Activated CD4-positive, alpha-beta T cell treated with anti-CD3 and anti-CD28 coated beads, Interleukin-2, Interleukin-6, amounts not matched to agents 100 ng/mL and 50 ng/mL, durations not matched to agents 16 hours and 8 hours (primary cell): ENCODE results near the gene RPS6KA2.

ENCODE experiments used
- DNase-seq: peaks from one replicate; pipeline ENCODE4 v3.0.0-alpha.2; 2020

The RPS6KA2 gene

DNA sequence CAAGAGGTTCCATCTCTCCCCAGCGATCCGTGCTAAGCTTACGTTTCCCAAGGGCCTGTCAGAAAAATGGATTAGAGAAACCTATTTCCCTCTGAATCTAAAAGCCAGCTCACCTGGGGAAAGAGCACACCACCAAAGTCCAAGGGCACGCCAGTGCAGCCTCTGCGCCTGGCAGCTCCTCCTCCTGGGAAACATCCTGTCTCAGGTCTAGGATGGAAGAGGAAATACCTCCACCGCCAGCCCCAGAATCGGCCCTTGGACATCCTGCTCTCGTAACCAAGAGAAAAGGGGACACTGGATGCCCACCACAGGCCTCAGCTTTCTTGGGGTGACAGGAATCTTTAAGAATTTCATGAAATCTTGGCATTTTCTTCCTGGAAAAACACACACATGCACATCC, 59.2 kb downstream of the RPS6KA2 start:
- DNase-seq = no peak

DNA sequence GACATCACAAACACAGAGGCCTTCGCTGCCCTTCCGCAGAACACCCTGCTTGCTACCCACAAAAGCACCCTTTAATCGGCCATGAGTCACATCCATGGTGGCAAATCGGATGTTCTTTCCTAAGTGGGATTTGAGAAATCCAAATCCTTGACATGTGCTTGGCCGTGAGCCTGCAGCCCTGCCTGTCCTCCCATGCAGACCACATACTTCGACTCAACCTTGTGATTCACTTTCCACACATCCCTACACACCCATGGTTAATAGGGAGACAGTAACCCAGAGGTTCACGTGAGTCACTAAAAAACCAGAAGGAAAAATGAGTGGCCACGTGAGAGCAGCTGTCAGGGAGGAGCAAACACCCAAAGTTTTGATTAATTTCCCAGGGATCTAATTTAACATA, 59.9 kb downstream of the RPS6KA2 start:
- DNase-seq = no peak

DNA sequence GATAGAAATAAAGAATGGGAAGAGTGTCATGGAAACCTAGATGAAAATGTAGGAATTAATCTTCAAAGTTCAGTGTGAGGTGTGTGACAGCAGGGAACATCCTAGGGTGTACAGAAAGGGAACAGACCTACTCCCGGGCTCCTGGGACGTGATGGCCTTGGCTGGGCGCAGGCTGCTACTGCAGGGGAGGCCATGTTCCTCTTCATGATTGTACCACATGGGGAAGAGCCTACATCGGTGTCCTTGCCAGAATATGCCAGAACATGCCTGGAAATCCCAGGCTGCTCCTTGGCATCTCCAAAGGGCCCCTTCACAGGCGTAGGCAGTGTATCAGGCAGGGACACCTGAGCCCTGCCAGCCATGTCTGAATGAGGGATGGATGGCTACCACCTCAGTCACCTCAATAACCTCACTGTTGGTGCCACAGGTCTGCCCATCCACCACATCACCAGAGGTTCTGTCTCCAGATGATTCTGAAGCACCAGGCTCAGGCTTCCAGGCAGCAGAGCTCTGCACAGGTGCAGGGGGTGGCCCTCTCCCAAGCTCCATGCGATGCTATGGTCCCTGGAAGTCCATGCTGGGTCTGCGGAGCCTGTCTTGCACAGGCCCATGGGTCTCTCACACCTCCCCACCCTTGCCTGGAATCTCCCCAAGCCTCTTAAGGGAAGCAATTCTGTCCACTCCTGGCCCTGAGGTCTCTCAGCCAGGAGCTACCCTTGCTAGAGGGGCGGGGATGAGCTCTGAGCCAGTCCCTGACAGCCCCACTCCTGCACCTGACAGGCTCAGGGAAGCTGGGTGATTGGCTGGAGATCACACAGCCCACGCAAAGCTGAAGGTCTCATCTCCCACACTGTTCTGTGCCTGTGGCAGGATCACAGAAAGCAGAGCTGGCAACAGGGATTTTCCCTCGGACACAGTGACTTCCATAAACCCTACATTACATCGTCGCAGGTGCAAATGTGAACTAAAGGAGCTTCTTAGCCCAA, 60.7 kb downstream of the RPS6KA2 start:
- DNase-seq = no peak

DNA sequence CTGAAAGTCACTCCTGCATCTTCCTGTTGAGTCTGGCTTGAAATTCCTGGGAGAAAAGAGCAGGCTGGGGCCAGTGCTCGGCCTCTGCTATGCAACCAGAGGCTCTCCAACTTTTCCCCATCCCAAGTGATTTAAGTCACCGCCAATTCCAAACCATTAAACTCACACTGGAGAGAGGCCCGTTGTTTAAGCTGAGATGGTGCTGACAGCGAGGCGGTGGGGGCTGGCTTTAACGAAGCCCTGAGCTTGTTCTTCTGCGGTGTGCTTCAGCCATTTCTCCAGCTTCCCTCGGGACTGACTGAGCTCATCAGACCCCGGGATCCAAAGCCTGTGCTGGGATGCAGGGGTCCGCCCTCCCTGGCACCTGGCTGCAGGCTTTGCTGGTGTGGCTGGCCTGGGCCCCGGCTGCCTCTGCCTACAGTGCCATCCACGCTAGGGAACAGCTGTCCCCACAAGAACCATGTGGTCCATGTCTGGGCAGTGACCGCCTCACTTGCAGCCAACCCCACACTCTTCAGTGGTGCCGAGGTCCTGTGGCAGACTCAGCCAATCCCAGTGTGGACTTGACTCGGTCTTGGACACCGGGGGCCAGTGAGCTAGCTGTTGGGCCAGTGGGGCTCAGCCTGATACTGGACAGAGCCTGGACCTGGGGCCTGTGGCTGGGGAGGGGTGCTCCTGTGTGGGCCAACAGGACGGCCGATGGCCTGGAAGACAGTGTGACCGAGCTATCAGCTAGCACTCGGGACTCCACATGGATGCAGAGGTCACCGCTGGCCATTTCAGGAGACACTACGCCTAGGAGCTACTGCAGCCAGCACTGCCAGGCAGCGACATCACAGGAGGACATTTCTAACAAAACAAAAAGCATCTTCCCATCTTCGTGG, 61.7 kb downstream of the RPS6KA2 start:
- no peak for DNase-seq

DNA sequence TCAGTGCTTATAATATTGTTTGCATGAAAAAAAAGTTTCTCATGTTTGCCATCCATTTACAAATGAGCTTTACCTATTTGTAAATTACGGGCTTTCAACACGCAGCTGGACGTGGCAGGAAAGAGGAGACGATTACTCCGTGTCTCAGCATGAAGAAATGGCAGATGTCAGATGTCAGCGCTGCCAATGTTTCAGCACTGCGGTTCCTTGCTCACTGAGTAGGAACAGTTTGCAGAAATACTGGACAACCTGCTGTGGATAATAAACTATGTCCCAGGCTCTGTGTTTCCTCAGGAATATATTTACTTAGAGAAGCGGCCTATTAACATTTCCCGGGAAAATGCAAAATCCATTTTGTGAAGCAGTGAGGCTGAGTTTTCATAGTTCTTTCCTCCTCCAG, 63.2 kb downstream of the RPS6KA2 start:
- DNase-seq = no peak

DNA sequence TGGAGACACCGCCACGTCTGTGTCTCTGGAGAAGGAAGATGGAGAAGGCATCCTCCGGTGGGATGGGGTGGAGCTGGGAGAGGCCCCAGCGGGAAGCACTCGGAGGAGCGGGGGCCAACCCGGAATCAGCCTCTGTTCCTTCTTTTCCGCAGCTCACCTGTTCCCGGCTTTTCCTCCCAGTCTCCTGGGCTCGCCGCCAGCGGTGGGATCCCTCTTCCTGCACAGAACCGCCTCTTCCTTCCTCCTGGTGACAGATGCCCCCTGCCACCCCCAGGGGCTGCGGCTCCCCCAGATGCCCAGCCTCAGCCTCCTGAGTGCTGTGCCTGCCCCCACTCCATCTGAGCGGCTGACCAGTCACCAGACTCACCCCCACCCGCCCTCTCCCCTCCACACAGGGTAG, 63.9 kb downstream of the RPS6KA2 start:
- DNase-seq = no peak

DNA sequence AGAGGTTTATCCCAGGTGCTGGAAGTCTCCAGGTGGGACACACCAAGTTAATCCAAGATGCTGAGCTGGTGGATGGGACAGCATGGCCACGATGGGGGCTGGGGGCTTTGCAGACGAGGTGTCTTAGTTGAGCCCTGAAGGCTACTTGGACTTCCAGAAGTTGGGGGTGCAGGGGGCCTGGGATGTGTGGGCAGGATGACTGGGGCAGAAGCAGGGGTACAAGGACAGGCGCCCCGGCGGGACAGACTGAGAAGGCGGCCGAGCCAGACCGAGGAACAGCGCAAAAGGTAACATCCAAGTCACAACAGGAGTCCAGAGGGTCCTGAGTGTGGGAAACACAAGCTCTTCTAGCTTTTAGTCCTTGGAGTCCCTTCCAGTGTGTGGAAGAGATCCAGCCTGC, 64.3 kb downstream of the RPS6KA2 start:
- no peak for DNase-seq

DNA sequence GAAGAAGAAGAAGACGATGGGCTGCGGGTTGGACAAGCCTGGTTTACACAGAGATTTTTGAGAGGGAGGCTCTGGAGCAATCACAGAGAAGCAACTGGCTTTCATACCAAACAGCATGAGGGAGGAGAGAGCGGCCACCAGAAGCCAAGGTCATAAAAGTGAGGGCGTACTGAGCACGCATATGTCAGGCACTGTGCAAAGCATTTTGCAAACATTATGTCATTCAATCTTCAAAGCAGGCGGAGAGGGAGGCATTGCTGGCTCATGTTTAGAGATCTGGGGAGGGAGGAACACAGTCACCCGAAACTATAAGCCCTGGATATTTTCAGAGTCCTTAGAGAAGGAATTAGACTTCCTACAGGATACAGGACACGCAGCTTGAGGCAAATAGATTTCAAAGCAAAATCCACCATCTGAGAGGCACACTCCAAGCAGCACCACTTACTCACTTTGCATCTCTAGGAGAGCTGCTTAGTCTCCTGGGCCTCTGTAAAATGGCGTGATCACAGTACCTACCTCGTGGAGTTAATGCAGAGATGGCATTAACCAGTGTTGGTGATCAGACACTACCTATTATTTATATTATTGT, 65.2 kb downstream of the RPS6KA2 start:
- no peak for DNase-seq

DNA sequence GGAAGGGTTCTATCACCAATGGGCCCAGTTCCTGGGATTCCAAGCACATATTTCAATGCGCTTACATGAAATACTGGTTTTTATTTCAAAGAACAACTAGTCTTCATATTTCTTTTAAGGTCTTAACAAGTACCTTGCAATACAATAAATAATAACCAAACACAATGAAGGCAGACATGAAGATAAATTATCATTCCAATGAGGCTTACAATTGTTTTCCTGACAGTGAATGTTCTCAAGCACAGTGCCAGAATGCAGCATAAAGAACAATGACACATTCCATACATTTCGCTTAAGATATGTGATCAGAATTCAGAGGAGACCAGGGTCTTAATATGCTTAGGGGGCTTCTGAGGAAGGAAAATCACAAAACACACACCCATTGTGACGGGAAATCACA, 66.8 kb downstream of the RPS6KA2 start:
- no peak for DNase-seq

DNA sequence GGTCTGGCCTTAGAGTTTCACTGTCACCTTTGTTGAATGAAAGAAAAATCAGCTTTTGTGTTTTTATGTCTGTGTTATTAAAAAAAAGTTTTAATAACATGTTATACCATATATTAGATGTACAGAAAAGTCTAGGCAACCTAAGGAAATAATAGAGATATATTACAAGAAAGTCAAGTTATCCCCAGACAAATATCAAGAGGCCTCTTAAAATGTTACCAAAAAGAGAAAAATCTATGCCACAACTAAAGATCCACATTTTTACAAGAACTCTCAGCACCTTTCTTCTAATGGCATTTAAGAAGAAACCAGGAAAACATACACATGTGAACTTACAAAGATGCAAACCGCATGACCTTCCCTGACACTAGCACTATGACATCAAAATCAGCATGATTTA, 67.4 kb downstream of the RPS6KA2 start:
- DNase-seq = no peak

DNA sequence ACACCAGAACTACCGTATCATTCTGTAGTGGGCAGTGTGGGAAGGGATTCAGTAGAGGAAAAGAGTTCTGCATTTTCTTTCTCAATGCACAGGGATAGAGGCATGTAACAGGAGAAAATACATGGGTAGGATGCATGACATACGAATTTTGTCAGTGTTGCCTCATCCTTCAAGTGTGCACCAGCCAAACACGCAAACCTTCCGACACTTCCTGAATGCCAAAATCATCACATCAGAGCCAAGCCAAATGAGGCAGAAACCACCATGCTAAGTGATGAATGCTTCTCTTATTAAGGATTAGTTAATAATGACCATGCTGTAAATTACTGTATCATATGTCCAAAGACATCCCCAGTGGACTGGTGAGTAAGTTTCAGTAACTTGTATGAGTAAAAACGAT, 67.8 kb downstream of the RPS6KA2 start:
- DNase-seq = no peak

DNA sequence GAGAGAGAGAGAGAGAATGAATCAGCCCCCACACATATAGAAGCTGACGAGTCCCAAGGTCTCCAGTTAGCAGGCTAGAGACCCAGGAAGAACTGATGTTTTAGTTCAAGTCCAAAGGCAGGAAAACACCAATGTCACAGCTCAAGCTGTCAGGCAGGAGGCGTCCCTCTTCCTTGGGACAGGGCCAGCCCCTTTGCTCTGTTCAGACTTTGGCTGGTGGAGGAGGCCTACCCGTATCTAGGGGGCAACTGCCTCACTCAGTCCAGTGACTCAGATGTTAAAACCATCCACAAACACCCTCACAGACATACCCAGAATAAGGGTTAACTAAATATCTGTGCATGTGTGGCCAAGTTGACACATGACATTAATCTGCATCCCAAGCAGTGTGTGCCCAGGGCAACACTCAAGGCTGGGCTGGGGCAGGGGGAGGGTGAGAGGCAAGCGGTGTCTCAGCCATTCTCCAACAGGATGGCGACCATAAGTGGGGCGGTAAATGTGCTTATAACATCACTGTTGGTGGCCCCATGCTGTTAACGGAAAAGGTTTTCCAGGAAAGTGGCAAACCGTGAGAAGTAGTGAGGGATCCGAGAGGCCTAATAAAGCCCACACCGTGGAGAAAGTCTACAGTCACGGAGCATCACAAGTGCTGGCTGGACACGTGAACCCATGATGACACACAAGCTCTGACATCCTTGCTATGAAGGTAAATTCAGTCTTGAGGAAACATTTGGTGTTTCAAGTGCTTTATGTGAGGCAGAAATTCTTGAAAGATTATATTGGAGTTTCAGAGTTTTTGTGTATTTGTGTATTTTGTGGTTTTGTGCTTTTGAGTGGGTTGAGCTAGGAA, 68.7 kb downstream of the RPS6KA2 start:
- DNase-seq = no peak

DNA sequence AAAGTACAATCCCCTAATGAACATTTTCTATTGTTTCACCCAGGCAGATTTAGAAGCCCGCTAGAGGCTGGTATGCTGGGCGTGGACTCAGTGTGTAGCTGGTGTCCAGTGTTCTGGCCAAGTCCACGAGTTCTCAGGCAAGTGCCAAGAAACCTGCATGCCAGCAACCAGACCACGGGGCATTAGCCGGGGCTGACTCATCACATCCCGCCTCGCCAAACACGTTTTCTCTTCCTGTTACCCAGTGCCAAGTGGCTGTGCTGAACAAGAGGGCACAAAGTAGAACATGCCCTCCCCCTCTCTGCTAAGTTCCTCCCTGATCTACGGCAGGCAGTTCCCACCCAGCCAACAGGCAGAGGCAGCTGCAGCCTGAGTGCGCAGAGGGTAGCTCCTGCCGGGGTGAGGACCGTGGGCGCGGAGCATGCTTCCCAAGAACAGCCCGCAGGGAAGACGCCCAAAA, 70.2 kb downstream of the RPS6KA2 start:
- DNase-seq = peak; percentile 11

DNA sequence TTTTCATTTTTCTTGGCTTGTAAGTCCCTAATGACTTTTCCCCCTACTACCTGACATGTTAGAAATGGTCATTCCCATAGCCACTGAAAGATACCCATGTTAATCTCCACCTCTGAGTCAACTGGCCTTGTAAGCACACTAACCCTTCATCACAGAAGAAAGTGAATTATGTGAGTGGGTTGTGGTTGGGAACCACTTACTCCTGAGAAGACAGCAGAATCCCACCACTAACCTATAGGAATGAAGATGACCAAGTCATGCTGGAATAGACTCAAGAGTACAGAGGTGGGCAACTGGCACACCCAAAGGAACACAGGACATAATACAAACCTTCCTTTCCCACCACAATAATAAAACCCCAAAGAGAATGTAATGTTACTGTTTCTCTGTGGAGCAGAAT, 70.7 kb downstream of the RPS6KA2 start:
- DNase-seq = no peak

DNA sequence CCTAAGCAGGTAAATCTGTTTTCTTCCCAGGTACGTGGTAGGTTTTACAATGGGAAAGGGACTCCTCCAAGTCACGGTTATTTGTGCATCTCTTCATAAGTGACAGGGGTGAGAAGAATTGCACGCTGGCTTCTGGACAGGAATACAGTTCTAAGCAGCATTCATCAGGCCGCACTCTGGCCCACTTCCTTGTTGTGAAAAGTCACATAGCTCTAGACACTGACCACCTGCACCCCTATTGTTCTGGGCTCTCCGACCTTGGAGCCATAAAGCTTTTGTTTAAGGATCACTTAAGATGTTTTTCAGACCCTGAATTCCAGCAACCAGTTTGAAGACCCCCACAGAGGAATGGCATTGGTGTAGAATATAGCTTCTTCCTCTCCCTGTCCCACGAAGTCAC, 72.0 kb downstream of the RPS6KA2 start:
- no peak for DNase-seq

DNA sequence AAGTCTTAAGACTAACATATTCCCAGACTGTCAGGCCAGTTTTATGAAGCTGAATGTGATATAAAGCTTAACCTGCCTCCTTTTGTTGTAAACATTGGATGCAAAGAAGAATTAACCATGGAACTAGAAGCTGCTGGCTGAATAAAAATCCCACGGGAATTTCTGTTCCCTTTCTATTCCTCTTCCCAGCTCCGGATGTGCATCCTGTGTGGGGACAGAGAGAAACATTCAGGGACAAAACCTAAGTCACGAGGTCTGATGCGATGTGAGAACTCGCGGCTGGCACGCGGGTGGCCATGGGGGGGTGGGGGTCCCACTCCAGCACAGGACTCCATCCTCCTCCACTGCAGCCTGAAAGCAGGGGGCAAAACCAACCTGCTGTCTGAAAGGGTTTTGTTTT, 72.7 kb downstream of the RPS6KA2 start:
- DNase-seq = no peak

DNA sequence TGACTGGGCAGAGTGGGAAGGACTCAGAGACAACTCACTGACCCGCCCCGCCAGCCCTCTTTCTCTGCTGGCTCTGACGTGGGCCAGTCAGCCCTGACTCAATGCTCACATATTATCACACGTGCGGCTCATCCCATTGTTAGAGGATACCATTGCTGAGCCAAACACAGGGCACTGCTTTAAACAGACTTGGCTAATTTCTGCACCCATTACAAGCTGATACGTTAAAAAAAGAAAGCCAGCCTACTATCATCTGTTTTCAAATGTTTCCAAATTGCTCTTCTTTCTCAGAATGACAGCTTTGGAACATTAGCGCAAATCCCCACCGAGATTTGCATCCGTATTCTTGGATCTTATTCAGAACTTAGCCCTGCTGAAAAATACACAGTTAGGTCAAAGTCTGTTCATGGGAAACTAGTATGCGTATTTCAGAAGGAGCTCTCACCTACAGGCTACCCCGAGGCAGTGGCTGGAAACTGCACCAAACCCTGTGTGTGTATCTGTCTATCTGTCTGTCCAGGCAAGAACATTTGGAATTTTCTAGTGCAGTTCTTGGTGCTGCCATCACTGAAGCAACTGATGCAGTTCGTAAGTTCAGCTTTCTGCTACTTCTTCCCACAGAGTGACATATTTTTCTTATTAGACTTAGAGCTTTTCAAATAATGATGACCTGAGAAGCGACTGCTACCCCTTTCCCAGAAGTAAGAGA, 73.3 kb downstream of the RPS6KA2 start:
- no peak for DNase-seq

DNA sequence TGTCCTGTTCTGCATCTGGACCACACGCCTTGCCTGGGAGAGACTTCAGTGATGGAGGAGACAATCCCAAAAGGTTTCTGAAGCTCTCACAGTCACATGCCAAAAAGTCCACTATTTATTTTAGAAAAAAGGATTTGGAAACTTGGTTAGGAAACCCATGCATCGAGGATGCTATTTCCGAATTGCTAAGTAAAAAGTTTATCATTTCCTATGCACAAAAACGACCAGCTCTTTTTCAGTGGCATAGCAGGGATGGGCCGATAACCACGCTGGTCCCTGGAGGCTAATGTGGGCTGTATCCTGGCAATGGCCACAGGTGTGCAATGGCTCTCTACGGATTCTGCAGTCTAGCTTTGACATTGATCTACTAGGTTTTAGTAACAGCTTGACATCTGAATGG, 74.5 kb downstream of the RPS6KA2 start:
- DNase-seq = no peak

DNA sequence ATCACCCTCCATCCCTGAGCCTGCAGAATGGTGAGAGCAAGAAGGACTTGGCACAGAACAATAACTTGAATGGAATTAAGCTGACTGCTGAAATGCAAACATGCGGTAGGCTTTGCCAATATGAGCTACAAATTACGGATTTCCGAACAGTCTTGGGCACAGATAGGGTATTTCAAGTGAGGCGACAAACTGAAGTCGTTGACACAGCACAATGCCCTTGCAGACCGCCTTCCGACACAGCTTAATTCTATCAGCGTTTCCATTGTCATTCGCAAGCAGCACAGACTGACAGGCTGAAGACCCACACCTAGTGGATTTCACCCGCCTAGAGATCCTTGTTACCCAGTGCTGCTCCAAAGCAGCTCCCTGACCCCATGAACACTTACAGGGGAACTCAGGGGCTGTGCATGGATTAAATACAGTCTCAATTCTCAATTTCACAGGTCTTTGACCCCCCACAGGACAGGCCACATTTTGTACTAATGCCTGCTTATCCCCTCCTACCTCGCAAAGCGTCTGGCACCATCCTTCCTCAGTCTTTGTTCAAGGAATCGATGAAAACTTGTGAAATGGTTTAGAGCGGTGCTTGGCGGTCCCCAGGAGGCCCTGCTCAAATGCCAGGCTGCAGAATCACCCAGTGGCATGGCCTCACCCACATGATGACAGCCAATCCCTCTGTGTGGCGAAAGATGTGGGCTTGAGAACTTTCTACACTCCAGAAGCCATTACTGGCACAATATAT, 75.1 kb downstream of the RPS6KA2 start:
- no peak for DNase-seq

DNA sequence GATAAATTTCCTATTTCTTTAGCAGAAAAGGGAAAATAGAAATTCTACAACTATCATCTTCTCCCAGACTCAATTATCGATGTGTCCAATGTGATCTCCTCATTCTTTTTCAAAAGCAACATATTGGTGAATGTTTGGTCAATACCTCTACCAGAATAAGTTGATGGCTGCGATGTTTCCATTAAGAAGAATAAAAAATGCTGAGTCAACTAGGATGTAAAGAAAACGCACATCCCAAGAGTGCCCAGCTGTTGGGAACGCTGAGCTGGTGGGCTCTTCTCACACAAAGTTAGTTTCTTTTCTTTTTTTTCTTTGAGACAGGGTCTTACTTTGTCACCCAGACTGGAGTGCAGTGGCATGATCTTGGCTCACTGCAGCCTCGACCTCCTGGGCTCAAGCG, 80.4 kb downstream of the RPS6KA2 start:
- no peak for DNase-seq
